NCI-H1048 (cell line): Measurements from ENCODE around the gene WASHC2A.
A peak's percentile ranks its signal among the peaks of the same experiment; 100 is the strongest.
"Not testable (repeated sequence)": the region's sequence is repeated elsewhere in the genome, so short reads cannot be mapped to it uniquely, and the experiment has no call there.

Experiments
- DNase-seq: peaks from one replicate; lab custom pipeline; 2025; lab: John Stamatoyannopoulos, UW

The WASHC2A gene, protein sequence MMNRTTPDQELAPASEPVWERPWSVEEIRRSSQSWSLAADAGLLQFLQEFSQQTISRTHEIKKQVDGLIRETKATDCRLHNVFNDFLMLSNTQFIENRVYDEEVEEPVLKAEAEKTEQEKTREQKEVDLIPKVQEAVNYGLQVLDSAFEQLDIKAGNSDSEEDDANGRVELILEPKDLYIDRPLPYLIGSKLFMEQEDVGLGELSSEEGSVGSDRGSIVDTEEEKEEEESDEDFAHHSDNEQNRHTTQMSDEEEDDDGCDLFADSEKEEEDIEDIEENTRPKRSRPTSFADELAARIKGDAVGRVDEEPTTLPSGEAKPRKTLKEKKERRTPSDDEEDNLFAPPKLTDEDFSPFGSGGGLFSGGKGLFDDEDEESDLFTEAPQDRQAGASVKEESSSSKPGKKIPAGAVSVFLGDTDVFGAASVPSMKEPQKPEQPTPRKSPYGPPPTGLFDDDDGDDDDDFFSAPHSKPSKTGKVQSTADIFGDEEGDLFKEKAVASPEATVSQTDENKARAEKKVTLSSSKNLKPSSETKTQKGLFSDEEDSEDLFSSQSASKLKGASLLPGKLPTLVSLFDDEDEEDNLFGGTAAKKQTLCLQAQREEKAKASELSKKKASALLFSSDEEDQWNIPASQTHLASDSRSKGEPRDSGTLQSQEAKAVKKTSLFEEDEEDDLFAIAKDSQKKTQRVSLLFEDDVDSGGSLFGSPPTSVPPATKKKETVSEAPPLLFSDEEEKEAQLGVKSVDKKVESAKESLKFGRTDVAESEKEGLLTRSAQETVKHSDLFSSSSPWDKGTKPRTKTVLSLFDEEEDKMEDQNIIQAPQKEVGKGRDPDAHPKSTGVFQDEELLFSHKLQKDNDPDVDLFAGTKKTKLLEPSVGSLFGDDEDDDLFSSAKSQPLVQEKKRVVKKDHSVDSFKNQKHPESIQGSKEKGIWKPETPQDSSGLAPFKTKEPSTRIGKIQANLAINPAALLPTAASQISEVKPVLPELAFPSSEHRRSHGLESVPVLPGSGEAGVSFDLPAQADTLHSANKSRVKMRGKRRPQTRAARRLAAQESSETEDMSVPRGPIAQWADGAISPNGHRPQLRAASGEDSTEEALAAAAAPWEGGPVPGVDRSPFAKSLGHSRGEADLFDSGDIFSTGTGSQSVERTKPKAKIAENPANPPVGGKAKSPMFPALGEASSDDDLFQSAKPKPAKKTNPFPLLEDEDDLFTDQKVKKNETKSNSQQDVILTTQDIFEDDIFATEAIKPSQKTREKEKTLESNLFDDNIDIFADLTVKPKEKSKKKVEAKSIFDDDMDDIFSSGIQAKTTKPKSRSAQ (N-terminal part only)

DNA sequence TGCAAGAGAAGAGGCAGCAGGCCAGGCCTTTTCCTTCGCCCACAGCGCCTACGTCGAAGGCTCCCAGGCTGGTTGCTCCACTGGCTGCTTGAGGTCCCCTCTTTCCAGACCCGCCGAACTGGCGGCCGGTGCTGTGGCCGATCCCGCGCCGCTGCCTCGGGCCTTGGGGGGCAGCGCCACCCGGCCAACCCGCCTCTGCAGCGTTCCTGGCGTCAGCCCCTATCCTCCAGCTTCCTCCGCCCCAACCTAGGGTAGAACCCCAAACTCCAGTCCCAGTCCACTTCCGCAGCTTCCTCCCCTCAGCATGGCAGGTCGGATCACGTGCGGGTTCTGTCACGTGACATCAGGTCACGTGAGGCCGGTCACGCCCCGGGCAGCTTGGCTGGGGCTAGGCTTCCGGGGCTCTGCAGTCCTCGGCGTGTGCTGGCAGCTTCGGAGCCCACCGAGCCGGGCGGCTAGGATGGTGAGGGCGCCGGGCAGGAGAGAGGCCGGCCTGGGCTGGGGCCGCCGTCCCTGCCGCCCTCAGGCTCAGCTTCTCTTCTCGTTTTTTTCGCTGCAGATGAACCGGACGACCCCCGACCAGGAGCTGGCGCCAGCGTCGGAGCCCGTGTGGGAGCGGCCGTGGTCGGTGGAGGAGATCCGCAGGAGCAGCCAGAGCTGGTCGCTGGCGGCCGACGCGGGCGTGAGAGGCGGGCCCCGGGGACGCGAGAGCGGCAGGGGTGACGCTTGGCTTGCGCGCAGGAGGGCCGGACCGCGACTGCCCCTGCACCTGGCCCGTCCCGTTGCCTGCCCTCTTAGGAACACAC, at the start of gene WASHC2A:
WASHC2A (plus strand) TSS at position 409 of the 806 bp plus-strand sequence; CDS start at position 461, 52 bp downstream.
- peak; percentile 56 for DNase-seq

DNA sequence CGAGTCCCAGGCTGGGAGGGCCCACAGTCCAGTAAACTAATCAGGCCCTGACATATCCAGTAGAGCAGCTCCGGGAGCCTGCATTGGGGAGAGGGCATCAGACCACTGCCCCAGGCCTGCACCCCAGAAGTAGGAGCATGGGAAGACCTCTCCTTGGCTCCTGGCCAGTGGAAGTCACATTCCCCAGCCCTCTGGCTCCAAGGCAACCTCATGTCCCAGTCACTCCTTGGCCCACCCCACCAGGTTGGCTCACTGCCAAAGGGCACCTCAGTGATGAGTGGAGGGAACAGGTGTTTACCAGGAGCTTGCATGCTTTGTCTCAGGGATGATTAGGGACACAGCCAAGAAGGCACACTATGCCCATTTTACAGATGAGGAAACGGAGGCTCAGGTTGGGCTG, 48.5 kb upstream of the WASHC2A start:
- DNase-seq = not testable (repeated sequence)

DNA sequence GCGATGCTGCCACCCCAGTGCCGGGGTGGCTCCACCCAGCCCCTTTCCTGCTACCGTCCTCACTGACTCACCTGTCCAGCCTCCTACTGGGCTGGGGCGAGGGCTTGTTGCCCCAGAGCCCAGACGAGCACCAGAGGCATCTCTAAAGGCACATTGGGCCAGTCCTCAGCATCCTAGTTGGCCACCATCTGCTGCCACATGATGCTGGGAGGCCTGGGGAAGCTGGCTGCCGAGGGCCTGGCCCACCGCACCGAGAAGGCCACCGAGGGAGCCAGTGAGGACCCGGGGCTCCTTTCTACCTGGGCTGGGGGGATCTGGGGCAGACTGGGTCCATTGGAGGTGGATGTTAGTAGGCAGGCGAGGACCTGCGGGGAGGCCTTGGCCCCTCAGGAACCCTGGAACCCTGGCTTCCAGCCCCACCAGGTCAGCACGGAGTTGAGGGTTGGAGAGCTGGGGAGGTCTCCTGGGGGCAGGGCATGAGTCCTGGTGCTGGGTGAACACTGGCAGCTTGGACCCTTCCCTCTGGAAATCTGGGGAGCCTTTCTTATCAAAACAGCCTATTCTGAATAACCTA, 47.2 kb upstream of the WASHC2A start:
- DNase-seq = not testable (repeated sequence)

DNA sequence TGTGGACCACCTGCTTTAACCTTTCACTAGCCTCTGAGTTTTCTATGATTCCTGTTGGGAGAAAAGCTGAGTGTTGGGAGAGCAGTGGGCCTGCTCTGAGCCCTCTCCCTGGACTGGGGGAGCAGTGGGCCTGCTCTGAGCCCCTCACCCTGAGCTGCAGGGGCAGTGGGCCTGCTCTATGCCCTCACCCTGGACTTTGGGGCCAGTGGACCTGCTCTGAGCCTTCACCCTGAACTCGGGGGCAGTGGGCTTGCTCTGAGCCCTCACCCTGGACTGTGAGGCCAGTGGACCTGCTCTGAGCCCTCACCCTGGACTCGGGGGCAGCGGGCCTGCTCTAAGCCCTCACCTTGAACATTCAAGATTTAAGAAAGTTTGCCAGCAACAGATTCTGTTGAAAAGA, 46.1 kb upstream of the WASHC2A start:
- DNase-seq = no peak

DNA sequence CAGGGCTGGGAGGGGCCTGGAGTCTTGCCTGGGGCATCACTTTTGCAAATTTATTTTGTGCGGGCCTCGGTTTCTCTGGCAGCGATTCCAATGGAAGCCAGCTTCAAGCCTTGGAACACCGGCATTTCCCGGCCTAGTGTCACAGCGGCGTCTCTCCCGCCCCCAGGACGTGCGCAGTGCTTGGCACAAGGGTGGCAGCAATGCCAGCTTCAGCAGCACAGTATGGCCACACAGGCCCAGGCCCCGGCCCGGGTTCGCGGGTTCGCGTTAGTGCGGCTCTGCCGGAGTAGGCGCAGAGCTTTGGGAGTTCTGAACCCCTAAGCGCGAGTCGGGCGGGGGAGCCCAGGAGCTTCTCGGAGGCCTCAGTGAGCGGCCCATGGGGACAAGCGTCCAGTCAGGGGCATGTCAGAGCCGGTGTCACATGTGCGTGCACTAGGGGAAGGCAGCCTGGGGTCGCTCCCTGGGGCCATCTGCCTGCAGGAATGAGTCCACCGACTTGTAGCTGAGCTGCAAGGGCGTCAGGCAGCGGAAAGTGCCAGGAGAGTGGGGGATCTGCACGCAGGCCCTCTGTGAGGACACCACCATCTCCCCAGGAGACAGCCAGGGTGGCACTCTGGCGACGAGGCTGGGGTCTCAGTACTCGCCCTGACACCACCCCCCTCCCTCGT, 42.9 kb upstream of the WASHC2A start:
- not testable (repeated sequence) for DNase-seq

DNA sequence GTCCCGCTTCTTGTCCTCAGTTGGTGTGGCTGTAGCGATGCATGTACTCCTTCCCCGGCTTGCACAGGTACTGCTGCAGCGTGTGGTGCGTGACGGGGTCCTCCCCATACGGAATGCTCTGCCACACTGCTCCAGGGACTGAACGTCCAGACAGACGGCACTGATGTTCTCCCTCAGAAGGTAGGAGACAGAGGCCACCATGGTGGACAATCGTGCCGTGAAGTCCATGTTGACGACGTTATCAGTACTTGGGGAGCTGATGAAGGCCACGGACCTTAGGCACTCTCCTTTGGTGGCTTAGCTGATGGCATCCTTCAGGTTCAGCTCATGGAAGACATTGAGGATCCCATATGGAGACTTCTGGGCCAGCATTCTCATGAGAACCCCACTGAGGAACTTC, 42.1 kb upstream of the WASHC2A start:
- no peak for DNase-seq

DNA sequence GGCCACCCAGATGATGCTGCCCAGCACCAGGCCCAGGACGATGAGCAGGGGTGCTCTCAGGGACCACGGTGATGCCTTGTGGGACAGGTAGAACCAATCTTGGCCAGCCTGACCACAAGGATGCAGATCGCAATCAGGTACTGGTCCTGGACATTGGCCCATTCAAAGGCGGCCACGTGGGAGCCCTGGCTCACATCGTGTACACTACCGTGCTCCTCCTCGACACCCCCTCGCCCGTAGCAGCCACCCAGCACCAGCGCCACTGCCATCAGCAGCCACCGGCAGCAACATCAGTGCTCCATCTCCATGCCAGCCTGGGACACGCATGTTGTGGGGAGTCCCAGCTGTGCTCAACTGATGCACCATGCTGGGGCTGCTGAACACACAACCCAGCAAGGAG, 40.6 kb upstream of the WASHC2A start:
- no peak for DNase-seq

DNA sequence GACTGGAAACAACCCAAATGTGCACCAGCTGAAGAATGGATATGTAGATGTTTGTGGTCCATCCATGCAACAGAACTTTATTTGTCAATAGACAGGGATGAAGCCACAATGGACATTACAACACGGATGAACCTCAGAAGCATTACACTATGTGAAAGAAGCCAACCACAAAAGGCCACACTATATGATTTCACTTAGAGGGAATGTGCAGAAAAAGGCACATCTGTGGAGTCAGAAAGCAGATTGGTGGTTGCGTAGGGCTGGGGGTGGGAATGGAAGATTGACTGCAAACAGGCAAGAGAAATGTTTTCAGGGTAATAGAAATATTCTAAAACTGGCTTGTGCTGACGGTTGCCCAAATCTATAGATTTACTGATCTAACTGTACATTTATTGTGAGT, 34.3 kb upstream of the WASHC2A start:
- DNase-seq = no peak

DNA sequence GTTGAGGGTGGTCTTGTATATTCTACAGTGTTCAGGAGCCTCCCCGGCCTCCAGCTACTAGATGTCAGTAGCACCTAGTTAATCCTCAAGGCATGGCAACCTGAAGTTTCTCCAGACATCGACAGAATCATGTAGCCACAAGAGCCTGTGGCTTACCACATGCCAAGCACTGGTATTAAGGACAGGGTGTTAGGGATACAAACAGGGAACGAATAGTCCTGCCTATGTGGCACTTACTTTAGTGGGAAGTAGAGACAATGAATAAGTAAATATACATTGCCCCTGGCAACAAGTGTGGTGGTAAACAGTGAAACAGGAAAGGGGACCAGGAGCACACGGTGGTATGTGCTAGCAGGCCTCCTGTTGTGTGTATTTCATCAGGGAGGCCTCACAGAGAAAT, 32.4 kb upstream of the WASHC2A start:
- not testable (repeated sequence) for DNase-seq

DNA sequence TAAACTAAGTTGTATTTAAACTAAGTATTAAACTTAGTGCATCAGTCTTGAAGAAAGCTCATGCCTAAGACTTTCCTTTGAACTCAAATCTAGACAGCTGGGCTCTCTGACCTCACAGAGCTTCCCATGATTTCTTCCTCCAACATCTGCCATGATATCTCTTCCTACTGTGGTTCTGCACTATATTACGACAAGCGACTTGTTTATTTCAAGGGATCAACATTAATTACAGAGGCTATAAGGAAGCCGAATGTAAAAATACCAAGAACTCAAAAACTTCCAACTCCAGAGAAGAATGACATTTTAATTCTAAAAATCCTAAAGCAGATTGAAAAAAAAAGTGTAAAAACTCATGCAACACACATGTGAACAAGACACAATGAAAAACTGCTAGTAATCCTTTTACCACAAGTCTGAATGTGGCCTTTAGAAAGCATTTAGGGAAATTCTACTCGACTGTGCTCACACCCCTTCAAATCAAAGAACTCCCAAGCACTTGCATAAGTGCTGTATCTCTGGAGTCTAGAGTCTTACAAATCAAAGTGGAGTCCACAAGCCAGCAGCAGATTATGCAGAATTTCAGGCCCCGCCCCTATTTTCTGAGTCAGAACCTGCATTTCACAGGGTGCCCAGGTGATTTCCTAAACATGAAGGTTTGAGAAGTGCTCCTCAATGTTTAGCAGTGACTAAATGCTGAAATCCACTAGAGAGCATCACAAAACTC, 22.7 kb upstream of the WASHC2A start:
- no peak for DNase-seq

DNA sequence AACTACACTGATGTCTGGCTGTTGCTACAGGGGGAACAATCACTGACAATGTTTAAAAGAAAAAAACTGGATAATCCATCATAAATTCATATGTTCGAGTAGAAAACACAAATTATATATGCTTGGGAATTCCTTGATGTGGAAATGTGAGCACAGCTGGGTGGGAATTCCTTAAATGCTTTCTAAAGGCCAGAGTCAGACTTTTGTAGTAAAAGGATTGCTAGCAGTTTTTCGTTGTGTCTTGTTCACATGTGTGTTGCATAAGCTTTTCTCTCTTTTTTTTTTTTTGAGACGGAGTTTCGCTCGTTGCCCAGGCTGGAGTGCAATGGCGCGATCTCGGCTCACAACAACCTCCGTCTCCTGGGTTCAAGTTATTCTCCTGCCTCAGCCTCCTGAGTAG, 21.3 kb upstream of the WASHC2A start:
- not testable (repeated sequence) for DNase-seq

DNA sequence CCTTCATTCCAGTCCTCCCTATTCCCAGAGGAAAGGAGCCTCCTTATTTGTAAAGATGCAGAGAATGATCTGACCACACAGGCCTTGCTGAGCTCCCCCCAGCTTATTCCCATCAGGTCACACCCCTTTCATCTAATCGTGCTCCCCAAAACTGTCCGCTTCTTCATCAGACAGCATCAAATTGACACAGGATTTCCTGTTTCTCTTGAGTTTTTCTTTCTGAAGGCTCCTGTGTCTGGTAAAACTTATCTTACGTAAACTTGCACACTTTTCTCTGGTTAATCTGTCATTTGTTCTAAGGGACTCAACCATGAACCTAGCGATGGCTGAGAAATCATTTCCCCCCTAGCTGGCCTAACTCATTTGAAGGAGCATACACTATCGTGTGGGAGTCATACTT, 20.2 kb upstream of the WASHC2A start:
- not testable (repeated sequence) for DNase-seq

DNA sequence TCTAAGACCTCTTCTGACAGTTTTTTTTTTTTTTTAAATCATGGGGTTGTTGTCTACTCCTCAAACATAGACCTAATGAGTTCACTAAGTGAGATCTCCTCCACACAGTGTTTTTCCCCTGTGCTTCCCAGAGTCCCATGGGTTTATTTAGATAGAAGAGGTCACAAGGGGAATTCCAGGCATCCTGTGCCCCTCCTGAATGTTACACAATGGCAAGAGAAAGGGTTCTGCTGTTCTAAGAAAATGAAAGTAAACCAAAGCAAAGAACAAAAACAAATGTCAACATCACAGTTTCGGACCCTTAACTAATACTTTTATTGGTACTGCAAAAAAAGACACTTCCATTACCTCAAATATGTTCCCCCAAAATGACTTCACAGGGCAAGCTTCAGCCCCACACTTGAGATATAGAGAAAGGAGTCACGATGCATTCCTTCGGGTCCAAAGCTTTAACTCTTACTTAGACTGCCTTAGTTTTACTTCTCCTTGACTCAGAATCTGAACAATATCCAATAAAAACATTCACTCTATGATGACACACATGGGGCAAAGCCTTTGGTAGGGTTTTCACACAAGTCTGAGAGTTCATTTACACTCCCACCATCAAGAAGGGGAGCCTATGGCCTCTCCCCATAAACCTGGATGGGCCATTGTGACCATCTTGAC, 15.6 kb upstream of the WASHC2A start:
- DNase-seq = not testable (repeated sequence)

DNA sequence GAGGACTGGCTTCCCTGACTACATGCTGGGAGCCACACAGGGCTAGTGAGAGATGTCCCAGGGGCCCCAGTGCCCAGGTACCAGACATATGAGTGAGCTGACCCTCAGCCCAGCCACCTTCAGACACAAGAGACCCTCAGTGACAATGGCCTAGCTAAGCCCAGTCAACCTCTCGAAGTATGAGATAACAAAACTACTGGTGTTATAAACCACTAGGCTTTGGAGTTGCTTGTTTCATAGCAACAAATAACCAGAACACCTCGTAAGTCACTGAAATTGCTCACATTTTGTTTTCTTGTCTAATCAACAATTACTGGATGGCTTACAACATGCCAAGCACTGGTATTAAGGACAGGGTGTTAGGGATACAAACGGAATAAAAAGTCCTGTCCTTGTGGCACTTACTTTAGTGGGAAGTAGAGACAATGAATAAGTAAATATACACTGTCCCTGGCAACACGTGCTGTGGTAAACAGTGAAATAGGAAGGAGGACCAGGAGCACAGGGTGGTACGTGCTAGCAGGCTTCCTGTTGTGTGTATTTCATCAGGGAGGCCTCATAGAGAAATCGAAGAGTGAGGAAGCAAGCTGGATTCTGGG, 14.9 kb upstream of the WASHC2A start:
- DNase-seq = not testable (repeated sequence)

DNA sequence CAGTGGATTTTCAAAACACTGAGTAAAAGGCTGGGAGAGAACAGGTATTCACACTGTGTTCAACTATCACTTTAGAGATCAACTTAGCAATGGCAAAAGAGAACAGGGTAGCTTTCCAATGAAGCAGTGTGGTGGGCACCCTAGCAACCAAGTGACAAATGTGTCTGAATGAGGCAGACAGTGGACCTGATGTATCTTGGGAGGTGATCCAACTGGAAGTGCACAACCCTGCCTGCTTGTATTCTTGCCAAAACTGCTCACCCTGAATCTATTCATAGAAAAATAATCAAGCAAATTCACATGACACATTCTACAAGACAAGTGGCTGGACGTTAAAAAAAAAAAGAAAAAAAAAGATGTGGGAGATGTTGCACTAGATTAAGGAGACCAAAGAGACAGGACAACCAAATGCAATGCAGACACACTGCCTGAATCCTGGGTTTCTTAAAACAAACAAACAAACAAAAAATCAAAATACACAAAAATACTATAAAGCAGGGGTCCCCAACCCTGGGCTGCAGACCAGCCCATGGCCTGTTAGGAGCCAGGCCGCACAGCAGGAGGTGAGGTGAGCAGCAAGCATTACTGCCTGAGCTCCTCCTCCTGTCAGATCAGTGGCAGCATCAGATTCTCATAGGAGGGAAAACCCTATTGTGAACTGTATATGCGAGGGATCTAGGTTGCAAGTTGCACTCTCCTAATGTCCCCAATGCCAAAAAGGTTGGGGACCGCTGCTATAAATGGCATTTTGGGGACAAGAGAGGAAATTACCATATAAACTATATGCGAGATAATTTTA, 12.1 kb upstream of the WASHC2A start:
- not testable (repeated sequence) for DNase-seq

DNA sequence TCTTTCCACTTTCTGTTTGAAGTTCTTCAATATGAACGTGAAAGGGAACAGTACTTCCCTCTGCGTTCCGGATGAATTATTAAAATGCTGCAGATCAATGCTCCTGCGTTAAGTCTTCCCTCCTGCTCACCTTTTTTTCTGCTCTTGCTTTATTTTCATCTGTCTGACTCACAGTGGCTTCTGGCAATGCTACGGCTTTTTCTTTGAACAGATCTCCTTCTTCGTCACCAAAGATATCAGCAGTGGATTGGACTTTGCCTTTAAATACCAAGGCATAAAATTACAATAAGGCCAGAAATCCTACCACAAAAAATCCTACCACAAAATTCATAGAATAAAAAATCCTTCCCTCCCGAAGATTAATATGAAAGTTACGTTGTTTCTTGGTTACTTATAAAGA, 11.1 kb upstream of the WASHC2A start:
- not testable (repeated sequence) for DNase-seq

DNA sequence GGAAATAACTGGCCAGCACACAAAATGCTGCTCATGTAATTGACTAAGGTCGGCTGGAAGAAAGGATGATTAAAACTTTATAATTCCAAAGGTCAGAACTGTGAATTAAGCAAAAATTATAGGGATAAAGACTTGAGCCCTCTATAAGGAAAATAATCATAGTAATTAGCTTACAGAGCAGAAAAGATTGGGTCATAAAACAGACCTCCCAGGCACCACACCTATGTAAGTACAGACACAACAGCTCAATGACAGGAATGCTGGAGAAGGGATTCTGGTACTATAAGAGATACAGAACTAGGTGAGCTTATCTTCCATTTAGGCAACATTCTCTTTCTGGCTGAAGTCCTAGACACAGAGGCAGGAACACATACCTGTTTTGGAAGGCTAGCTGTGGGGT, 9.0 kb upstream of the WASHC2A start:
- DNase-seq = not testable (repeated sequence)

DNA sequence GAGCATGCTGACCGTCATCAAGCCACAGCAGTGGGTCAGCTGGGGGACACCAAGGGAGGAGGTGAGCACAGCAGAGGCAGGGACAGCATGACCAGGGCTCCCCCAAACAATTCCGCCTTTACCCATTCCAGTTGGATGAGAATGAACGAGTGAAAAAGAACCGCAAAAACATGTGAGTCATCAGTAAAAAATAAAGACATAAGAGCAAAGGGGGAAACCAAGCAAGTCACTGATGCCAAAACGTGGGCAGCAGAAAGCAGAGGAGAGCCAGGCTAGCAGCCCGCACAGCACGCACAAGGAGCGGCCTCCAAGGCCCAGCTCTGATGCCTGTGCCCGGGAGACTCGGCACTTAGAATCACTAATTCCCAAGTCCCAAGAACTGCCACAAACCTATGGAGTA, 7.8 kb upstream of the WASHC2A start:
- DNase-seq = not testable (repeated sequence)
